Activated CD8-positive, alpha-beta memory T cell treated with anti-CD3 and anti-CD28 coated beads for 48 hours (primary cell): ENCODE data around the gene TUBG2.

Experiments
- DNase-seq, 3 experiments: peaks; one replicate each; pipeline ENCODE4 v3.0.0-alpha.2; 2020; ENCODE audit warnings: low read depth in 2 of 3, low spot score in 2 of 3

TUBG2 gene

DNA sequence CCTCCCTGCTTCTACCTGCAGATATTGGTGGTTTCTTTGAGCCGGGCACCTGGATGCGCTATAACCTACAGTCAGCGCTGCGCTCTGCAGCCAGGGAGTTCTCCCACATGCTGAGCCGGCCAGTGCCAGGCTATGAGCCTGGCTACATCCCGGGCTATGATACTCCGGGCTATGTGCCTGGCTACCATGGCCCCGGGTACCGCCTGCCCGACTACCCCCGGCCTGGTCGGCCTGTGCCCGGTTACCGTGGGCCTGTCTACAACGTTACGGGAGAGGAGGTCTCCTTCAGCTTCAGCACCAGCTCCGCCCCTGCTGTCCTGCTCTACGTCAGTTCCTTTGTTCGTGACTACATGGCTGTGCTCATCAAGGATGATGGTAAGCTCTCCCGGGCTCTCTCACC is 36.4 kb downstream of the TUBG2 start:
- no peak for DNase-seq

DNA sequence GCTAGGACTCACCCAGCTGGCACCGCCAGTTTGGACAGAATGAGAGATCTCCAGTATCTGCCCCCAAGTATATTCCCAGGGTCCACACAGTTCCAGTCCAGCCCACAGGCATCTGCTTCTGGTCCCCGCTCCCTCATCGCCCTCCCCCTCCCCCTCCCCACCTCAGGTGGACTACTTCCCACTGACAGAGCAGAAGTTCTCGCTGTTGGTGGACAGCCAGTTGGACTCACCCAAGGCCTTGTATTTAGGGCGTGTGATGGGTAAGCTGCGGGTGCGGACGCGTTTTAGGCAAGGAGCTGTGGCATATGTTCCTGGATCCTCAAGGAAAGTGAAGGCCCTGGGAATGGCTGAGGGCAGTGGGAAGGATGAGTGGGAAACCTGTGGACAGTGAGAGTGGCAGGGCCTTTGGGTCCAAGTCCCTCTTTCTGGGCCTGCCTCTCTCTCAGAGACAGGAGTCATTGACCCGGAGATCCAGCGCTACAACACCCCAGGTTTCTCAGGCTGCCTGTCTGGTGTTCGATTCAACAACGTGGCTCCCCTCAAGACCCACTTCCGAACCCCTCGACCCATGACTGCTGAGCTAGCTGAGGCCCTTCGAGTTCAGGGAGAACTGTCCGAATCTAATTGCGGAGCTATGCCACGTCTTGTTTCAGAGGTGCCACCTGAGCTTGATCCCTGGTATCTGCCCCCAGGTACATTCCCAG is 38.2 kb downstream of the TUBG2 start:
- no peak for DNase-seq

DNA sequence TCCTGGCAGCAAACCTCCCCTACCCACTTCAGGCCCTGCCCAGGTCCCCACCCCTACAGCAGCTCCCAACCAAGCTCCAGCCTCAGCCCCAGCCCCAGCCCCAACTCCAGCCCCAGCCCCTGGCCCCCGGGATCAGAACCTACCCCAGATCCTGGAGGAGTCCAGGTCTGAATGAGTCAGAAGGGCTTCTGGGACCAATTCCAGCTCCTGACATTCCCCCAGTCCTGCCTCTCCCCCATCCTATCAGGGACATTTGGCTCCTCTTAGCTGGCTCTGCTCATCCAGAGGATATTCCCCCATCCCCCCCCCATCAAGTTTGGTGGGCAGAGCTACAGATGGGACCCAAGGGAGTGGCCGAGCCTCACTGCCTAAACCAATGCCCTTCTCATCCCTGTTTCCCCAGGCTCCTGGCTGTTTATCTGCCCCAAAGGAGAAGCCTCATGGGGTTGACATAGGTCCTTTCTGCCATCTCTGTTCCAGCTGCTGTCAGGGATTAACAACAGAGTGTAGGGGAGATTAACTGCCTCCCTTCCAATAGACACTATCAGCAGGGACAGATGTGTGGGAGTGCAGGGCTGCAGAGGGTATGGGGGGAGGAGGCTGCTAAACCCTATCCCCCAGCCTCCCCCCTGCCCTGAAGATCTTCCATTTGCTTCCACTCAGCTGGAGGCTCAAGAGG is 39.8 kb downstream of the TUBG2 start:
- no peak for DNase-seq

DNA sequence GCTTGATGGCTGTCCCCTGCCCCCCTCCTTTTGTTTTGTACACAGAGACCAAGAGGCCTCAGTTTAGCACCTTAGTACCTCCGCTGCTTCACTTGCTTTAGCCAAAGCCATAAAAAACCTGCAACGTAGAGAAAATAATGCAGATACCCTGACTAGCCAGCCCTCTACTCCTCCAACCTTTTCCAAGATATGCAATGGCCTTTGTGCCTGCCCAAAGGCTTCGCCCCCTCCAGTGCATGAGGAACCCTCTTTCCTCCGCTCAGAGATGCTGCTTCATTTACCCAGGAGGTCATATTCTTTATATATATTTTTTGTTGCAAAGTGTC is 40.3 kb downstream of the TUBG2 start:
- no peak for DNase-seq

DNA sequence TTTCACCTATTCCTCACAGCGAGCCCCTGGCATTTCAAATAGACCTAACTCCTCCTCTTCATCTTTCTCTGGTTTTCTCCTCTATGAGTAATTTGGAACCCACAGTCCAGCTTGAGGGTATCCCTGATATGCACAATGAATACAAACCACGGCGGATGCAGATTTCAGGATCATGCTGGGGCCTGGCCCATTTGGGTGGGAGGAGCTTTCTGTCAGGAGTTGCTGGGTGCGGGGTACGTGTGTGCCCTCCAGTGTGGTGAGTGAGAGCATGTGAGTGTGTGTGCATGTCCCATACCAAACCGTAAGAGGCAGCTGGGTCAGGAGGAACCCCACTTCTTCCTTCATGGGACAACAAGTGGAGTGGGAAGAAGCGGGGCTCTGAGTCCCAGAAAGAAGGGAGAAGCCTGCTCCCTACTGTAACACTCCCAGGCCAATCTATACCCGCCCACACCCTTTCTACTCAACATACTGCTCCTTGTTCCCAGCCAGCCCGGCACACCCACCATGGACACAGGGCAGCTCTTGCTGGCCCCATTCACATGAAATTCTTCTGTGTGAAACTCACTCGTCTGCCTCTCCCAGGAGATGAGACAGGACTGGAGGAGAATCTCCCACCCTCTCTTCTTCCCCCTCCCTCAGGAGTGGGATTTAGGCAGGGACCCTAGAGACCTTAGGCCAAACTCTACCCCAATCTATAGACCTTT is 41.7 kb downstream of the TUBG2 start:
- DNase-seq: no peak

DNA sequence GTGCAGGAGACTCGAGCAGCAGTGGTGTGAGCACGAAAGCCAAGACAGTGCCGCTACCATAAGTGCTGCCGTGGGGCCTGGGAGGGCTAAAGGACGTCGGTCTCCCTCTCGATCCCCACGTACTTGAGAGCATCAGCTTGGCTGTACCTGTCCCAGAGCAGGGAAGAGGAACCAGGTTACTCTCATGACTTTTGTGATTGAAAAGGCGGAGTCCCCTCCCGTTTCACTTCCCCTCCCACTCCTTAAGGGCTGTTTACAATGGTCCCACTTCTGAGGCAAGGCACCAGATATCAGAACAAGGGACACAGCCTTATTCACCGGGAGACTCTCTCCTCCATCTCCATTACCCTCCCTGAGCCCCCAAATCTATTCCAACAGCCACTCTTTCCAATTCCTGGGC is 43.4 kb downstream of the TUBG2 start:
- DNase-seq: no peak

DNA sequence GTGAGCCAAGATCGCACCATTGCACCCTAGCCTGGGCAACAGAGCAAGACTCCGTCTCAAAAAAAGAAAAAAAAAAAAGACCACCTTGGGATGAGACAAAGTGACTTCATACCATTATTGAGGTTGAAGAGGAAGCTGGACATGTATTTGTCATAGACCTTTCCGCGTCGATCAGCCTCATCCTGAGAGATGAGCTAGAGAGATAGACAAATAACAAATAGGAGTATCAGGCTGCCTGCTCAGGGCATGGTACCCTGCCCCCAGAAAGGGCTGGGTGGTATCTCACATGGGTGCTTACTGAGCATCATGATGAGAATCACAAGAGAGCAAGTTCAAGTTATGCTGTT is 45.4 kb downstream of the TUBG2 start:
- DNase-seq: no peak

DNA sequence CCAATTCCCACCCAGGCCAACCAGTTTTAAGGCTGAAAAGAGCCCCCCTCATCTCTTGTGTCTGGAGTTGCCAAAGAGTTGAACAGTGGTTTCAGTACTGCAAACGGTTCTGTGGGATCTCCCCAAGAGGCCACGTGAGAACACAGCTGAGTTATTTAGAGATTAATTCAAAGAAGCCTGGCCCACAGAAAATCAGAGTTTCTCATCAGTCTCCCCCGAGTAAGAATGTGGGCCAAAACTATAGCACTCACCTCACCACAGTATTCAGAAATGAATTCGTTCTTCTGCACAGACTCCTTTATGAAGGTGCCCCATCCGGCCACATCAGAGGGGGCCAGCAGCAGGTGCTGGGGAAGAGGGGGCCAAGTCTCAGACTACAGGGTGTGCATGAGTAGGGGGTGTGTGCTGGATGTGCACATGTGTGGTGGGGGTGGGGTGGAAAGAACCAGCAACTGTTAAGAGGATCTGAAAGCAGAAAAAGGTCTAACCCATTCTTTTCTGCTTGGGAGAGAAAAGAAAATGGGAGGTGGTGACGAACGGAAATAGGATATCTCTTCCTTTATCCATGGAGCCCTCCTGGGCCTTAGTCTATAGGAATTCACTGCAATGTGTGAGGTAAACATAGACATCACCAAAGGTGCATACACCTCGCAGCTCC is 45.9 kb downstream of the TUBG2 start:
- peak in 1 of 3 experiments; percentile 30 for DNase-seq

DNA sequence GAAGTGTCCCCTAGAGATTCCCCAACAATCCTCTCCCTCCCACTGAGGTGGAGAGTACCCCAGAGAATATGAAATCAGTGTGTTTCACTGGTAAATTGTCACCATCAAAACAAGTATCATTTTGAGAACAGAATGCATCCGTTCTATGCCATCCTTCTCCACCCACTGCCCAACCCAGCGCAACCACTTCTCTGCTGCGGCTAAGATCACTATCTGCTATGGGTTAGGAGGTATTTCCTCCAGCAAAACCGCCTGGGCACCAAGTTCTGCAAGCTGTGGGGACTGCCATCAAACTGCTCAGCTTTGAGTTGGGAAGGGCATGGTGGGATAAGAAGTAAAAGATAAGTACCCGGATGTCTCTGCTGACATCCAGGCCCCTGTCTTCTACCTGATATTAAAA is 47.6 kb downstream of the TUBG2 start:
- no peak for DNase-seq

DNA sequence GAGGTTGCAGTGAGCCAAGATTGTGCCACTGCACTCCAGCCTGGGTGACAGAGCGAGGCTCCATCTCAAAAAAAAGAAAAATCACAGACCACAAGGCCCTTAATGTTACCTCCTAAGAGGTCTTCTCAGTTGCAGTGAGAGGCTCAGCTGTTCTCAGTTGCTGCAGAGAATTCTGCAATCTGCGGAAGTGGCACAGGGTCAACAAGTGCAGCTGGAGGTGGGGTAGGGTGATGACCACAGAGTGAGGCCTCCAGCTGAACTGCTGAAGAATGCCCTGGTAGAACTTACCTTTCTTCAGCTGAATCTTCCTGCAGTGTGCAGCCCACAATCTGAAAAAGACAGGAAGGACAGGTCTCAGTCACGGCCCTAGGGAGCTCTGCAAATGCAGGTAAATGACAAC is 49.5 kb downstream of the TUBG2 start:
- no peak for DNase-seq

DNA sequence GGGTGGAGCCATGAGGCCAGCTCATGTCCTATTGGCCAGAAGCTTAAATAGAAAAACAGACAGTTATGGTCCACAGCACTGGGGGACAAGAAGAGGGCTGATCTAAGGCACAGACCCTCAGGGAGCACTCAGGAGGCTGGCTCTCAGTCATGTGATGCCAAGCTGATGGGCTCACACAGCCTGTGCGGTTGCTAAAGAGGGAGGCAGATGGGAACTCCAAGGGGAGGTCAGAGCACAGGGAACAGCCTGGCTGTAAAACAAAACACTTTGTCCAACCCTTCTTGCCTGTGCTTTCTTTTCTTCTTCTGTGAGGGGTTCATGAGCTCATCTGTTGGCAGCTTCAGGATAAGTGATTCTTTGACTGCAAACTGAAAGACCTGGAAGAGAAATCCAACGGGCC is 50.5 kb downstream of the TUBG2 start:
- DNase-seq: no peak
